GM19099 (cell line): ENCODE data around the gene CCK.

Experiments used
- POLR2A ChIP-seq: IDR thresholded peaks from 3 replicates; pipeline ENCODE4 v1.6.1; 2011; ENCODE audit warnings: low read depth; ENCODE audit not compliant: insufficient read length; ENCODE audit errors: extremely low read depth

The CCK gene

DNA sequence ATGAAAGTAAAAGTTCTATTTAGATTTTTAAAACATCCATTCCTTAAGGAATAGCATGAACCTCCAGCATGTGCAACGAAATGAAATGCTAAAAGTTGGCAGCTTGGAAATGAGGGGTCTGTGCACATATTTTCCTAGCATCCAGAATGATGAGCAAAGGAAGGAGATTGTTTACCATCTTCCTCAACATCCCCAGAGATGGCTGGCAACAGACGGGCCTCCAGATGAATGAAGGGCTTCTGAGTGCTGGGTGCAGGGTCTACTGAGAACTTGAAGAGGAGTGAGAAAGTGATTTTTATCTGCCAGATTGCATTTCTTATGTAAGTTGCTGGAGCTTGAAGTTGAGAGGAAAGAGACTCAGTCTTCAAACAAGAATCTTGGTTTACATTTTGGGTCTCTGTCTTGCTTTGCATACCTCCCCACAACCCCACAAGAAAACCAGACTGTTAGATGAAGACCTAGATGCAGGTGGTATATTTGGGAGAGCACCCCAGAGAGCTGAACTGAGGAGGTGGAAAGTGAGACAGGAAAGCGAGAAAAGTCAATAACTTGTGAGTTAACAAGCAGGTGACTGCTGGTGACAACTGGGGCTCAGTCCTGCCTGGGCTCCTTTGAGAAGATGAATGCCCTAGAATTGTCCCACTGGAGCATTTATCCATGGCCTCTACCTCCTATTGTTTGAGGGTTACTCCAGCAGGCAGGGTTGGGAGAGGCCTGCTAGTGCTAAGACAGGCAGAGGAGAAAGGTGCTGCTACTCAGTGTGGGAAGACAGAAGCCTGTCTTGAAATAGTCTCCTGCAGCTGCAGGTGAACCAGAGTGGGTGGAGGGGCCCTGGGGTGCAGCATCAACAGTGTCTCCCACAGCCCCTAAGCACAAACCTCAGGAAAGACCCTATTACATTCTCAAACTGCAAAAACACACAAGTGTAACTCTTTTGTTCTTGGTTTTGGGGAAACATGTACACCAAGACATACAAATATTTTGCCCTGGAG, 10.5 kb upstream of the CCK start:
- TF ChIP-seq POLR2A = no peak

DNA sequence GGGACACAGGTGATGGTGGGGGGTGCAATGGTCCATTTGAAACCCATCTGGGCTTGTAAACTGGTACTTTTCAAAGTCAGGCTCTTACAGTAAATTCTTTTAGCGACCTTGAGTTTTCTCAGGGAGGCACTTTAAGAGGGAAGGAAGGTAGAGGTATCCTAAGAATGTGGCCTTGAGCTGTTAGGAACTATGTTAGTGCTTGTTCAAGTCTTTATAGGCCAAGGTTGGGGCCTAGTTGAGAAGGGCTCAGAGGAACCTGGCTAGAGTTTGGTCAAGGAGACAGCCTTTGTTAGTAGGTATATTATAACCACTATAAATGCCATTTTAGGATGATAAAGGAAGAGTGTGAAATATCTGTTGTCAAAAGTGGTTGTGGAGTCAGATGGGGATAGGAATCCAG, 9.2 kb upstream of the CCK start:
- no peak for TF ChIP-seq POLR2A

DNA sequence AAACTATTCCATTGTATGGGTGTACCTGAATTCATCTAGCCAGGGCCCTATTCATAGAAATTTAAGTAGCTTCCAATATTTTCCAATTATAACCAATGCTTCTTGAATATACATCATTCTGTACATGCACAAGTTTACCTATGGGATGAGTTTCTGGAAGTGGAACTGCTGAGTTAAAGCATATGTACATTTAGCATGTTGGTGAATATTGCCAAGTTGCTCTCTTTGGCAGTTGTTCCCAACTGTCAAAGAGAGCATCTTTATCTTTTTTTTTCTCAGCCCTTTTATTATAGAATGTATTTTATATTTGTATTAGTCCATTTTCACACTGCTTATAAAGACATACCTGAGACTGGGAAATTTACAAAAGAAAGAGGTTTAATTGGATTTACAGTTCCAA, 8.3 kb upstream of the CCK start:
- no peak for TF ChIP-seq POLR2A

DNA sequence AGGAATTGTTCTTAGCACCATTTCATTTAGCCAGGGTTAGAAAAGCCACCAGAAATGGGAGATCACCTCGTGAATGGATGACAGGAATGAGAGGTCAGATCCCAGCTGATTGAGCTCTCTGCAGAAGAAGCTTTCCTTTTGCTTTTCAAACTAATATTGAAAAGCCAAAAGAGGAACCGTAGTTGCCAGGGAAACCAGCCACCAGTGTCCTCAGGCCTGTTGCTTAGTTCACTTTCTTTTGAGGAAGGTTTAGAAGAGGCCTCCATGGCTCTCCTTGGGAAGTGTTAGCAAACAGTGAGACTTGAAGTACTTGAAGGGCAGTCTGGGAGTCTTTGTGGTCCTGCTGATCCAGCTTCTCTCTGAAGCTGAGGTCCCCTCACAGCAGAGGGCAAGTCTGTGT, 7.4 kb upstream of the CCK start:
- no peak for TF ChIP-seq POLR2A

DNA sequence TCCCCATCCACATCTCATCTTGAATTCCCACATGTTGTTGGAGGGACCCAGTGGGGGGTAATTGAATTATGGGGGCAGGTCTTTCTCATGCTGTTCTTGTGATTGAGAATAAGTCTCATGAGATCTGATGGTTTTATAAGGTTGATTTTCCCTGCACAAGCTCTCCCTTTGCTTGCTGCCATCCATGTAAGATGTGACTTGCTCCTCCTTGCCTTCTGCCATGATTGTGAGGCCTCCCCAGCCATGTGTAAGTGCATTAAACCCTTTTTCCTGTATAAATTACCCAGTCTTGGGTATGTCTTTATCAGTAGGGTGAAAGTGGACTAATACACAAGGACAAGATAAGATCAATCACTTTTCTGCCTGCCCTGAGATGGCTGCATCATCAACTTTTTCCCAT, 5.8 kb upstream of the CCK start:
- TF ChIP-seq POLR2A = no peak

DNA sequence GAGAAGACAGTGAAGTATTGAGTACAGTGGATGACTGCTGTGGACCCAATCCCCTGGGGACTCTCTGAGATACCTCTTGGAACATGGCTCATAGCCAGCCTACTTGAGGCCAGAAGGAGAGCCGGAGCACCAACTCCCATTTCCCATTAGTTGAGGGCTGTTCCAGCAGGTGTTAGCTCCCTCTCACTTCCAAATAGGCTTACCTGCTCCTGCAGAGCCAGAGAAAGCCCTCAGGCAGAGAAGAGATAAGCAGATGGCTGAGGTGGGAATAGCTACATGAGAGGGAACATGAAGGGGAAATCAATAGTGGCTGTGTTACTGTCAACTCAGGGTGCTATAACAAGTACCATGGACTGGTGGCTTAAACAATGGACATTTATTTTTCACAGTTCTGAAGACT, 4.6 kb upstream of the CCK start:
- no peak for TF ChIP-seq POLR2A

DNA sequence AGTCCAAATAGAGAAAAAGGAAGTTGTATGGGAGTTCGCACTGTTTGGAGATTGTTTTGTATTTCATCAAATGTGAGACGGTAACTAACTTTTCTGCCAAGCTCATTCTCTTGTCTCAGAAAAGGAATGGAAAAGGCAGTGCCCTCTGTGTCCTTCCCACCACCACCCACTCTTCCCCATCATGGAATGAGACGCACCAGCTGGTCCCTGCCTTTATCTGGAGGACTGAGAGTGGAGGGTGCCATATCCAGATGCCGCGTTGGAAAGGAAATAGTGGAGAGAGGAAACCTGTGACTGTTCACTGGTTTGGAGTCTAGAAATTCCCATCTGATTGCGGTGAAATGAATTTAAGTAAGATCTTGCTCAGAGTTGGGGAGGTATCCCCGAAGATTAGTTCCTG, 3.7 kb upstream of the CCK start:
- TF ChIP-seq POLR2A = no peak

DNA sequence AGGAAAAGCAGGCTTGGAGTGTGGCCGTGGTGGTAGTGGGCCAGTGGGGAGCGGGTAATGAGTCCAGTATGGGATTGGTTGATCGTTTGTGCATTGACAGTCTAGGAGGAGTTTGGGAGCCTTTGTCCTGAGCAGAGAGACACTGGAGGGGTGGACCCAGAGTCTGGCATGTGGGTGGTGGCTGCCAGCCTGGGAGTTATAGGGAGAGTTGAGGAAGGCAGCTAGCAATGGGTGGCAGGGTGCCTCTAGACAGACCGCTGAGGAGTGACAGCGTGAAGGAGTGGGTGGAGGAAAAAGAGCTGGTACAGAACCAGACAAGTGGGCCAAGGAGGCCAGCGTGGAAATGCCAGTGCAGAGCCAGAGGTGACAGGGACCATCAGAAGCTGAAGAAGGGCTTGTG, 1.9 kb upstream of the CCK start:
- TF ChIP-seq POLR2A = no peak

DNA sequence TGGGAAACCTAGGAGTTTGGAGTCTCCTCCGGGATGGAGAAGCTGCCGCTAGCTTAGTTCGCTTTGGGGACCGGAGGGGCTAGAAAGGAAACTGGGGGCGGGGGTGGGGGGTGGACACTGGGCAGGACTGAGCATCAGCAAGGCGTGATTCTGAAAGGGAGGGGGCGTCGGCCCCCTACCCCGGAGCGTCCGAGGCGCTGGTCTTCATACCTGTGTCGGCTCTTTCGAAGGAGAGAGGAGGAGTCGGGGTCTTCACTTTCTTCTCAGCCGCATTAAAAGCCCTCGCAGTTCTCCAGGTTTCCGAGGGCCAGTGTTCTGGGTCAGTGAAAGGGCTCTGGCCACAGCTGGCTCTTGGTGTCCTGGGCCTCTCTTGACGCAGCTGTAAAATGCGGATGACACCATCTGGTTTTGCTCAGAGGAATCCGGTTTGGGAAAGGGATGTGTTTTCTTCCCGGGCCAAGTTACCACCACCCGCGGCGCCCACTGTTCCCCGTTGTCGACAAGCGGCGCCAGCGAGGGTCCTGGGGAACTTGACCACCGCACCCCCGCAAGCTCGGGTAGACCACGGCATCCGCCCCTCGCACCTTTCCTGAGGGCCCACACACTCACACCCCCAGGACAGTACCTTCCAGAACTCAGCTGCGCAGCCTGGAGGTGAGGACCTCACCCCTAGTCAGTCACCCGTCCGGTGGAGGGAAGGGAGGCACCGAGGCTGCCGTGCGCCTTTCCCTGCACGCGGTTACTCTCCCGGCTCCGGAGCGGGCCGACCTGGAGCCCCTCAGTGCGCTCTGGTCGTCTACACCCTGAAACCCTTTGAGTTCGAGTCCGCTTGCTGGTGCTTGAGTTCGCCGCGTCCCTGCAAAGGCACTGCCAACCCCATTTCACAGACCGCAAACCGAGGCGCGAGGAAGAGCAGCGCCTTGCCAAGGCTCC, 660 bp downstream of the CCK start:
- no peak for TF ChIP-seq POLR2A

DNA sequence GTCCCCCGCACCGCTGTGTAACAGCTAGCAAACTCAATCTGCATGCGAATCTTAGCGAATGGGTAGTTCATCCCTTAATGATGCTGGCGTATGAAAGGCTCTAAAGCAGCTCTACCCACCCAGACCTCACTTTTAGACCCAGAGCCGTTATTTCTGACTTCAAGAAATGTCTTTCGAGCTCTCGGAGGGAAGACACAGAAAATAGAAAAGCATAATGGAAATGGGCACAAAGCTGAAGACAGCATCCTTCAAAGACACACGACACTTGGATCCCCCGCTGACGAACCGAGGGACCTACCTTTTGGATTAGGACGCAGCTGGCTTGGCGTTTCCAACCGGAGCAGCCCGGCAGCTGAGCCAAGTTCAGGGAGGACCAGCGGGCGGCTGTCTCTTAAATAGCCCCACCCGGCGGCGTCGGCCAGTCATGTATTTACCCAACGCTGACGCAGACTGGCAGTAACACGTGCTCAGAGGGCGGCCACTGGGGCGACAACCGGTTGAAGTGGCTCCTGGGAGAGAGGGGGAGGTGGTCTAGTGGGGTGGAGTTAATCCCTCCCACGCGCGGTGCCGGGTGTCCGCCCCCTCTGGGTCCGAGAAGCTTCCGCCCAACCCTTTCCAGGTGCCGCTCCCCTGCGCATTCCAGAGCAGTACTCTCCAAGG, 1.5 kb downstream of the CCK start:
- no peak for TF ChIP-seq POLR2A

DNA sequence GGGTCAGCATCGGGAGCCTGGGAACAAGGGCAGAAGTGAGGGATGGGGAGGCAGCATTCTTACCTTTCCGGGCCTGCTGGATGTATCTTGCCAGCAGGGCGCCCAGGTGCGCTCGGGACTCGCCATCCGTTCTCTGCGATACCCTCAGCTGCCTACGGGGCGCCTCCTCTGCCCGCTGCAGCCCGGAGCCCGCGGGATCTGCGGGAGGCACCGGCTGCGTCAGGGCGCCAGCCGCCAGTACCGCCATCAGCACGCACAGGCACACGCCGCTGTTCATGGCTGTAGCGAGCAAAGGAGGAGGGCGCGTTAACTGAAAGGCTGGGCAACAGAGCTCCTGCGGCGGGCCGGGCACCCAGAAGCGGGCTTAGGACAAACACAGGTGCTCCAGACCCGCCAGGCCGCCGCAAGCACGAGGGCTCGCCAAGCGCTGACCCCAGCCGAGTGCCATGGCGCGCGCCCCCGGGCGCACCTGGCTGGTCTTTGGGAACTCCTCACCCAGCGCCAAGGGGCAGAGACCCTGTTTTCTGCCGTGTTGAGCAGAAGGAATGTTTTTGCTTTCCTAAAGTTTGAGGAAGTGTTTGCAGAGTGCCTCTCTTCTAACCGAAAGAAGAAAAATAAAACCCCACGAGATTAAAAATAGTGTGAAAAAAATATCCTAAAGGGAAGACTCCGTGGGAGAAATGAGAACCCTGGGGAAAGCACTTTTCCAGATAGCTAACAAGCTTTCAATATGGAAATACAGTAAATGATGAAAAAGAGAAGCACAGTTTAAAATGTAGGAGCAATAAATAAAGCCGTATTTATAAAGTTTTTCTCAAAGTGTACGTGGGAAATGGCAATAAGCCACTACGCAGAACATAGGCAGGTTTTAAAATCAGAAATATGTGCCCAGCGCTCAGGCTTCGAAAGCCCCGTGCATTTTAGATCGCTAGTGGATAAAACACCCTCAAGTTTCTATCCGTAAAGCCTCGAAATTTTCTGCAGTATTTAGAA, 2.3 kb downstream of the CCK start:
- no peak for TF ChIP-seq POLR2A

DNA sequence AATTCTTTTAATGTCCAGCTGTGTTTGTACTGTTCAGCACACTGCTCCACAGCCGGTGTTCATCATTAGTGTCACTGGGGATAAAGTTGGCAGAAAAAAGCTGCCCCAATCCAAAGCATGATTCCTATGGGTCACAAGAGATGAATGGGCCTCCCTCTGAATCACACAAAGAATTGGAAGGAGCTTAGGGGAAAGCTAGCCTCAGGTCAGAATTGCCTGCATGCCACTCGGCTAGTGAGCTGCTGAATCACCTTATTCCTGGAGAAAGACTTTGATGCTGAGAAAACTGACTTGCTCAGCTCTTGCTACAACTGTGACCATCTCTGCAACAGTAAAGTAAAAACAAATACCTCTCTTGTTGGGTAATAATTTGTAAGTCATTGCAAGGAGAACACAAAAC, 3.5 kb downstream of the CCK start:
- no peak for TF ChIP-seq POLR2A

DNA sequence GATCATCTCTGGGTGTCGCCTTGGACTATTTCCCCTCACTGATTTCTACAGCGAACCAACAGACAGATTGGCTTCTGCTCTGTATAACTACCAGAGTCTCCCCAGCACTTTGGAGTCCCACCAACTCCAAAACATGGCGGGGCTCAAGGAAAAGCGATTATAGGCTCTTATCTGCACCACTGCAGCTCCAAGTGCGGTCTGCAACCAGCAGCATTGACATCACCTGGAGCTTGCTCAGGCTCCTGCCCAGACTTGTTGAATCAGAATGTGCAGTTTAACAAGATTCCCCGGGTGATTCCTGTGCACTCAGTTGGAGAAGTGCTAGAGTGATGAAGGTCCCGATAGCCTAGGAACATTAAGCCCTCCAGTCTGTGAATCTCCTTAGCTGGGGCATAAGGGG, 9.0 kb downstream of the CCK start:
- TF ChIP-seq POLR2A = no peak
